Measurements from ENCODE around the gene MPP4. TPM values are rescaled to one million over a fixed set of nuclear protein-coding genes. Genes with fewer than 3 reads are reported as not detected.

Gene MPP4
- total RNA-seq, 1 experiment from 2014 or later, result not detected

DNA sequence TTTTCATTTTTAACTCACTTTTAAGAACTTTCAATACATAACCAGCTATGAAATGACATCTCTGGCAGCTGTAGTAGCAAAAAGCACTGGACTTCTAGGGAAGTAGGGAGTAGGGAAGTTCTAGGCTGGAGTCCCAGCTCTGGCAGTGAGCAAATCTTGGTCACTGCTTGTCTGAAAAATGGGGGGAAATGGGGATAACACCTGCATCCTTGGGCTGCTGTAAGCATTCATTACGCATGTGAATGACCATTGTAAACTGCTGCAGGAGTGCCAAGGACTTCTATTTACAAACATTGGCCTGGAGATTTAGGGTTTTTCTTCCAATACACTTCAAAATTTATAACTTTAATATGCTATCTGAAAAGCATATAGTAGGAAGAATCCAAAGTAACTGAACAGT lies 972 bp upstream of the MPP4 start:
- ChIA-PET CTCF (interaction anchor here (1.6 kb wide), 1 partner anchor 82 kb away, joined by 3 read pairs; the partner anchor contains the start of gene ALS2), POLR2A (no interaction called here)
- H3K9me3 Mint-ChIP-seq, result no peaks in the 10 kb centered on the region
- peak overlapping the region; percentile 84 for H3K27ac Mint-ChIP-seq
- no peak for TF ChIP-seq ZNF121 (CRISPR knock-in tag; IDR thresholded peaks at IDR 0.05)
- no peak for TF ChIP-seq PREB (CRISPR knock-in tag; IDR thresholded peaks at IDR 0.05; ENCODE audit: borderline replicate concordance)
- no peak for TF ChIP-seq SMAD3 (CRISPR knock-in tag; IDR thresholded peaks at IDR 0.05; ENCODE audit: borderline replicate concordance)
- TF ChIP-seq, protein P1, sequence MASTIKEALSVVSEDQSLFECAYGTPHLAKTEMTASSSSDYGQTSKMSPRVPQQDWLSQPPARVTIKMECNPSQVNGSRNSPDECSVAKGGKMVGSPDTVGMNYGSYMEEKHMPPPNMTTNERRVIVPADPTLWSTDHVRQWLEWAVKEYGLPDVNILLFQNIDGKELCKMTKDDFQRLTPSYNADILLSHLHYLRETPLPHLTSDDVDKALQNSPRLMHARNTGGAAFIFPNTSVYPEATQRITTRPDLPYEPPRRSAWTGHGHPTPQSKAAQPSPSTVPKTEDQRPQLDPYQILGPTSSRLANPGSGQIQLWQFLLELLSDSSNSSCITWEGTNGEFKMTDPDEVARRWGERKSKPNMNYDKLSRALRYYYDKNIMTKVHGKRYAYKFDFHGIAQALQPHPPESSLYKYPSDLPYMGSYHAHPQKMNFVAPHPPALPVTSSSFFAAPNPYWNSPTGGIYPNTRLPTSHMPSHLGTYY (CRISPR knock-in tag; IDR thresholded peaks at IDR 0.05), result no peak
- peak; percentile 43 for ATAC-seq
- H3K4me1 Mint-ChIP-seq, result peaks cover 61% of the 10 kb centered on the region
- no peaks in the 10 kb centered on the region for H3K27me3 Mint-ChIP-seq (ENCODE audit: low read depth)
- H3K4me3 Mint-ChIP-seq, result 0 out of 2 replicates have a peak overlapping the region, but pooled peaks have one; percentile 14
- no peak for DNase-seq (ENCODE audit: low spot score)
- peaks cover 16% of the 10 kb centered on the region for H3K36me3 Mint-ChIP-seq

- H3K27me3 Mint-ChIP-seq (ENCODE audit: low read depth), result no peaks in the 10 kb centered on the region
- 0 out of 2 replicates have a peak, but pooled peaks cover 6% of the 10 kb centered on the region for H3K36me3 Mint-ChIP-seq
- H3K27ac Mint-ChIP-seq, result no peak overlapping the region
- H3K4me1 Mint-ChIP-seq, result peaks cover 61% of the 10 kb centered on the region
- ChIA-PET CTCF (no interaction called here), POLR2A (no interaction called here)
- H3K9me3 Mint-ChIP-seq, result no peaks in the 10 kb centered on the region
- DNase-seq (ENCODE audit: low spot score), result no peak
- TF ChIP-seq ZNF138 (CRISPR knock-in tag; conservative IDR thresholded peaks at IDR 0.05), result no peak
- TF ChIP-seq, protein P2, sequence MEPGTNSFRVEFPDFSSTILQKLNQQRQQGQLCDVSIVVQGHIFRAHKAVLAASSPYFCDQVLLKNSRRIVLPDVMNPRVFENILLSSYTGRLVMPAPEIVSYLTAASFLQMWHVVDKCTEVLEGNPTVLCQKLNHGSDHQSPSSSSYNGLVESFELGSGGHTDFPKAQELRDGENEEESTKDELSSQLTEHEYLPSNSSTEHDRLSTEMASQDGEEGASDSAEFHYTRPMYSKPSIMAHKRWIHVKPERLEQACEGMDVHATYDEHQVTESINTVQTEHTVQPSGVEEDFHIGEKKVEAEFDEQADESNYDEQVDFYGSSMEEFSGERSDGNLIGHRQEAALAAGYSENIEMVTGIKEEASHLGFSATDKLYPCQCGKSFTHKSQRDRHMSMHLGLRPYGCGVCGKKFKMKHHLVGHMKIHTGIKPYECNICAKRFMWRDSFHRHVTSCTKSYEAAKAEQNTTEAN (CRISPR knock-in tag; IDR thresholded peaks at IDR 0.05), result no peak
- no peak for TF ChIP-seq ATF6 (CRISPR knock-in tag; IDR thresholded peaks at IDR 0.05)
- no peak for TF ChIP-seq EMX1 (CRISPR knock-in tag; IDR thresholded peaks at IDR 0.05)
- TF ChIP-seq SOX15 (CRISPR knock-in tag; IDR thresholded peaks at IDR 0.05), result no peak
- TF ChIP-seq IRF2 (CRISPR knock-in tag; IDR thresholded peaks at IDR 0.05; ENCODE audit: borderline replicate concordance, low read depth), result no peak
- no peak for ATAC-seq
- no peak overlapping the region for H3K4me3 Mint-ChIP-seq
Observed at GRCh38 chr2:201697899-201698298, 545 bp downstream of the MPP4 start.

DNA sequence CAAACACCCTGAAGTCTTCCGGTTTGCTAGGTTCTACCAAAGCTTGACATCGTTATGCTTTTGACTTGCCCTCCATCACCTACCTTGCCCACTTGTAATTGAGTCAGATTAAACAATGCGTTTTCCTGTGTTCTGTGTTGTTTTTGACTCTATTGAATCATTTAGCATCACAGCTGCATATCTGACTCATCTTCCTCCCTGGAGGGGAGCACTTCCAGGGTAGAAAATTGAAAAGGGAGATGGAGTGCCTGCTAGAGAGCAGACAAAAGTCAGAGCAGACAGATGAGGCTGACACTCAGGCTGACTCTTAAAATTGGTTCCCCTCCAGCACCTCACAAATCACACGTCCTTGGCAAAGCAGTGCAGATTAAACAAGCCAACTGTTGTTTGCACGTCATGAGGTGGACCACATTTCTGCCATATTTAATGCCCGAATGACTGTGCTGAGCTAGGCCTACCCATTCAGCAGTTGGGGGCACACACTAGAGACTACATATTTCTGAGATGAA lies 2.2 kb downstream of the MPP4 start:
- TF ChIP-seq FOXP1 (CRISPR knock-in tag; IDR thresholded peaks at IDR 0.05; ENCODE audit: borderline replicate concordance) (no peak), NFE2L1 (CRISPR knock-in tag; IDR thresholded peaks at IDR 0.05) (no peak), JAZF1 (CRISPR knock-in tag; IDR thresholded peaks at IDR 0.05) (no peak)
- TF ChIP-seq, protein P2 (CRISPR knock-in tag; IDR thresholded peaks at IDR 0.05), result no peak
- peaks cover 52% of the 10 kb centered on the region for H3K4me1 Mint-ChIP-seq
- H3K27ac Mint-ChIP-seq, result no peak overlapping the region
- ChIA-PET CTCF (no interaction called here), POLR2A (no interaction called here)
- no peaks in the 10 kb centered on the region for H3K9me3 Mint-ChIP-seq
- no peaks in the 10 kb centered on the region for H3K36me3 Mint-ChIP-seq
- ATAC-seq (no peak), DNase-seq (ENCODE audit: low spot score) (no peak)
- H3K4me3 Mint-ChIP-seq, result no peak overlapping the region
- H3K27me3 Mint-ChIP-seq (ENCODE audit: low read depth), result no peaks in the 10 kb centered on the region

All from WTC11 (cell line).